GM21390 (cell line): ENCODE results near the gene LIPI.
"Not testable (repeated sequence)": the region's sequence is repeated elsewhere in the genome, so short reads cannot be mapped to it uniquely, and the experiment has no call there.

ENCODE experiments used
- ATAC-seq: cut with Tn5 transposase; IDR thresholded peaks from one replicate; pipeline ENCODE4 v1.9.1; 2021; ENCODE audit not compliant: unreplicated experiment

The LIPI gene

GRCh38 chr21:14120091-14120734, 90.5 kb downstream of the LIPI start:
- ATAC-seq = peak; percentile 57

- ATAC-seq = no peak
Observed at GRCh38 chr21:14119038-14119437, 91.7 kb downstream of the LIPI start.

GRCh38 chr21:14116080-14116481, 94.7 kb downstream of the LIPI start:
- peak; percentile 71 for ATAC-seq

- peak; percentile 3 for ATAC-seq
Observed at GRCh38 chr21:14115646-14116045, 95.1 kb downstream of the LIPI start.

- ATAC-seq = no peak
Observed at GRCh38 chr21:14114251-14114650, 96.5 kb downstream of the LIPI start.

- not testable (repeated sequence) for ATAC-seq
Observed at GRCh38 chr21:14104564-14104963, 106.2 kb downstream of the LIPI start.

- ATAC-seq = no peak
Observed at GRCh38 chr21:14099570-14099969, 111.2 kb downstream of the LIPI start.

GRCh38 chr21:14097881-14098499, 112.8 kb downstream of the LIPI start:
- ATAC-seq = no peak

GRCh38 chr21:14096577-14096976, 114.2 kb downstream of the LIPI start:
- no peak for ATAC-seq

- ATAC-seq = no peak
Observed at GRCh38 chr21:14096172-14096571, 114.6 kb downstream of the LIPI start.

GRCh38 chr21:14095056-14095455, 115.7 kb downstream of the LIPI start:
- no peak for ATAC-seq

GRCh38 chr21:14092834-14093560, 117.8 kb downstream of the LIPI start:
- no peak for ATAC-seq

- not testable (repeated sequence) for ATAC-seq
Observed at GRCh38 chr21:14090184-14090583, 120.6 kb downstream of the LIPI start.

GRCh38 chr21:14088391-14088790, 122.4 kb downstream of the LIPI start:
- ATAC-seq = no peak

GRCh38 chr21:14086553-14086952, 124.2 kb downstream of the LIPI start:
- ATAC-seq = peak; percentile 51

- ATAC-seq = no peak
Observed at GRCh38 chr21:14084701-14085100, 126.1 kb downstream of the LIPI start.

GRCh38 chr21:14084068-14084501, 126.7 kb downstream of the LIPI start:
- ATAC-seq = no peak

GRCh38 chr21:14080764-14081096, 130.0 kb downstream of the LIPI start:
- ATAC-seq = no peak

- ATAC-seq = no peak
Observed at GRCh38 chr21:14080040-14080763, 130.6 kb downstream of the LIPI start.

GRCh38 chr21:14078746-14079375, 131.9 kb downstream of the LIPI start:
- ATAC-seq = no peak

- ATAC-seq = no peak
Observed at GRCh38 chr21:14076143-14076806, 134.5 kb downstream of the LIPI start.
